ENCODE results near the gene ZNF521. TPM values are rescaled to one million over a fixed set of nuclear protein-coding genes. Genes with fewer than 3 reads are reported as not detected.

ZNF521 gene
- total and polyA plus RNA-seq, 2 of the 13 experiments (the other 11 are each of a cell fraction or from before 2014, with no cell fraction given): 0.02 TPM; not detected in 1

GRCh38 chr18:25153426-25153825, 198.5 kb downstream of the ZNF521 start:
- Histone ChIP-seq H3K27me3 (ENCODE audit: control insufficient read depth in 1 of 2, insufficient read depth in 2 of 2, low read length in 2 of 2) (no peaks in the 10 kb centered on the region), H3K4me1 (ENCODE audit: insufficient read depth, low read length) (no peaks in the 10 kb centered on the region), H3K36me3 (replicated peaks in 1 of 2; ENCODE audit: control insufficient read depth in 1 of 2, insufficient read depth in 2 of 2, low read length in 2 of 2) (no peaks in the 10 kb centered on the region), H3K4me3 (replicated peaks in 1 of 3; ENCODE audit: insufficient read depth in 1 of 3, low read depth in 2 of 3, low read length in 3 of 3) (no peak overlapping the region), H3K79me2 (ENCODE audit: insufficient read depth, low read length) (no peaks in the 10 kb centered on the region), H4K20me1 (ENCODE audit: insufficient read depth, low read length) (no peaks in the 10 kb centered on the region), H3K9me3 (ENCODE audit: low read length) (no peaks in the 10 kb centered on the region), H3K9ac (ENCODE audit: insufficient read depth, low read depth, low read length) (no peak overlapping the region), H2AFZ (ENCODE audit: low read length) (no peak overlapping the region), H3K27ac (ENCODE audit: extremely low read length, insufficient read depth, low read length) (no peak overlapping the region), H3K4me2 (ENCODE audit: low read depth, low read length) (no peak overlapping the region)
- ATAC-seq: no peak
- 2% methylated on average over 6 of the region's 6 CpGs for WGBS (ENCODE audit: low lambda C conversion rate)
- DNase-seq (ENCODE audit: low spot score): no peak
- CTCF ChIA-PET (ENCODE audit: low intra/inter-chr PET ratio, low total read pairs): no interaction called here
- no peak for FAIRE-seq
- POLR2A ChIA-PET: no interaction called here
- TF ChIP-seq CC2D1A (CRISPR knock-in tag; IDR thresholded peaks at IDR 0.05) (no peak), ZNF75D (CRISPR knock-in tag; IDR thresholded peaks at IDR 0.05; ENCODE audit: borderline replicate concordance) (no peak)
- in situ Hi-C loops (cut with HindIII; ENCODE audit: extremely low pct_ligation_motif_present, low pct_unique_long_range_greater_than_20kb) (no loop called here), intact Hi-C loops (cut with micrococcal nuclease; ENCODE audit: unreplicated experiment) (no loop called here)
- BruUV-seq (replicated peaks): no TSS peak

- ChIA-PET CTCF (ENCODE audit: low intra/inter-chr PET ratio, low total read pairs) (no interaction called here), POLR2A (no interaction called here)
- Histone ChIP-seq H3K4me1 (ENCODE audit: insufficient read depth, low read length) (no peaks in the 10 kb centered on the region), H3K79me2 (ENCODE audit: insufficient read depth, low read length) (no peaks in the 10 kb centered on the region), H3K9ac (ENCODE audit: insufficient read depth, low read depth, low read length) (no peak overlapping the region), H4K20me1 (ENCODE audit: insufficient read depth, low read length) (no peaks in the 10 kb centered on the region), H3K4me2 (ENCODE audit: low read depth, low read length) (no peak overlapping the region), H2AFZ (ENCODE audit: low read length) (no peak overlapping the region), H3K4me3 (replicated peaks in 1 of 3; ENCODE audit: insufficient read depth in 1 of 3, low read depth in 2 of 3, low read length in 3 of 3) (no peak overlapping the region), H3K36me3 (replicated peaks in 1 of 2; ENCODE audit: control insufficient read depth in 1 of 2, insufficient read depth in 2 of 2, low read length in 2 of 2) (no peaks in the 10 kb centered on the region), H3K27ac (ENCODE audit: extremely low read length, insufficient read depth, low read length) (no peak overlapping the region), H3K9me3 (ENCODE audit: low read length) (no peaks in the 10 kb centered on the region), H3K27me3 (ENCODE audit: control insufficient read depth in 1 of 2, insufficient read depth in 2 of 2, low read length in 2 of 2) (no peaks in the 10 kb centered on the region; a peak in 1 of 5 replicates)
- WGBS (ENCODE audit: low lambda C conversion rate): 17% methylated on average over 5 of the region's 5 CpGs
- no peak for DNase-seq (ENCODE audit: low spot score)
- no peak for FAIRE-seq
- ATAC-seq: no peak
- BruUV-seq (replicated peaks): no TSS peak
- in situ Hi-C loops (cut with HindIII; ENCODE audit: extremely low pct_ligation_motif_present, low pct_unique_long_range_greater_than_20kb) (no loop called here), intact Hi-C loops (cut with micrococcal nuclease; ENCODE audit: unreplicated experiment) (no loop called here)
- TF ChIP-seq ZNF574 (CRISPR knock-in tag; IDR thresholded peaks at IDR 0.05): no peak
- no peak for TF ChIP-seq KDM2A (CRISPR knock-in tag; IDR thresholded peaks at IDR 0.05; ENCODE audit: borderline replicate concordance, low read depth)
- no peak for TF ChIP-seq FOXK1 (CRISPR knock-in tag; IDR thresholded peaks at IDR 0.05; ENCODE audit: borderline replicate concordance, low read depth)
- no peak for TF ChIP-seq ZBTB1 (CRISPR knock-in tag; IDR thresholded peaks at IDR 0.05; ENCODE audit: borderline replicate concordance)
- no peak for TF ChIP-seq STAT6 (CRISPR knock-in tag; IDR thresholded peaks at IDR 0.05; ENCODE audit: borderline replicate concordance)
- no peak for TF ChIP-seq ZNF329 (CRISPR knock-in tag; IDR thresholded peaks at IDR 0.05; ENCODE audit: low read depth)
- TF ChIP-seq ZNF343 (CRISPR knock-in tag; IDR thresholded peaks at IDR 0.05): no peak
- TF ChIP-seq RBFOX2 (IDR thresholded peaks at IDR 0.05; ENCODE audit: low read depth, low read length): no peak
- no peak for TF ChIP-seq ZNF335 (CRISPR knock-in tag; IDR thresholded peaks at IDR 0.05)
- TF ChIP-seq THYN1 (CRISPR knock-in tag; IDR thresholded peaks at IDR 0.05; ENCODE audit: borderline replicate concordance, low read depth): no peak
- no peak for TF ChIP-seq HIVEP1 (CRISPR knock-in tag; IDR thresholded peaks at IDR 0.05)
- no peak for TF ChIP-seq NPAS2 (CRISPR knock-in tag; IDR thresholded peaks at IDR 0.05; ENCODE audit: borderline replicate concordance)
These were observed 204.0 kb downstream of the ZNF521 start for GRCh38 chr18:25147877-25148488.
